T-helper 17 cell (primary cell): ENCODE results near the gene KDM5B. TPM values are rescaled to one million over a fixed set of nuclear protein-coding genes. Genes with fewer than 3 reads are reported as not detected.

ENCODE experiments used
- ATAC-seq: fragments of 150-1000 bp; cut with Tn5 transposase; 2 replicates; pipeline ENCODE4 v1.10.0; 2021; ENCODE audit warnings: mild to moderate bottlenecking, moderate library complexity
- DNase-seq, 3 donors: peaks; one replicate each; pipeline versions ENCODE4 v3.0.0 to v3.0.0-alpha.2; 2020 to 2021
- H3K9me3 ChIP-seq: one replicate; pipeline ENCODE4 v1.7.0; 2013; ENCODE audit warnings: low read length, mild to moderate bottlenecking; ENCODE audit not compliant: control insufficient read depth, poor library complexity, severe bottlenecking
- H3K27ac Mint-ChIP-seq: one replicate; pipeline ENCODE4 v1.8.0; 2022; ENCODE audit warnings: mild to moderate bottlenecking, moderate library complexity, mixed read lengths
- H3K27me3 Mint-ChIP-seq: one replicate; pipeline ENCODE4 v1.8.0; 2022; ENCODE audit warnings: mixed read lengths
- H3K36me3 Mint-ChIP-seq: one replicate; pipeline ENCODE4 v1.8.0; 2022; ENCODE audit warnings: low read depth, mixed read lengths
- H3K4me1 Mint-ChIP-seq: one replicate; pipeline ENCODE4 v1.8.0; 2022; ENCODE audit warnings: mild to moderate bottlenecking, mixed read lengths
- H3K4me3 Mint-ChIP-seq: one replicate; pipeline ENCODE4 v1.8.0; 2022; ENCODE audit warnings: mild to moderate bottlenecking, moderate library complexity, mixed read lengths
- total RNA-seq, 4 donors: library from RNA in 2 of 4; stranded (reverse) in 2 of 4; gene quantifications; one replicate each; pipeline ENCODE4 v1.2.3 and lab custom pipeline; 2022 to 2026

The KDM5B gene
- total RNA-seq (10 to 100 TPM; 64.2 to 76.2 TPM), total RNA-seq (lab: John Stamatoyannopoulos, UW) (99.3 to 114 reads per million in 2 donors)

GRCh38 chr1:202807926-202808757, at the start of gene KDM5B:
KDM5B (minus strand) TSS chr1:202808421; CDS start chr1:202808305, 116 bp downstream.
- DNase-seq (peak; percentile 43 to 55 (median 50)), ATAC-seq (peak; percentile 60)
- H3K27ac Mint-ChIP-seq, result peak within 1 kb of the TSS; percentile 88

DNA sequence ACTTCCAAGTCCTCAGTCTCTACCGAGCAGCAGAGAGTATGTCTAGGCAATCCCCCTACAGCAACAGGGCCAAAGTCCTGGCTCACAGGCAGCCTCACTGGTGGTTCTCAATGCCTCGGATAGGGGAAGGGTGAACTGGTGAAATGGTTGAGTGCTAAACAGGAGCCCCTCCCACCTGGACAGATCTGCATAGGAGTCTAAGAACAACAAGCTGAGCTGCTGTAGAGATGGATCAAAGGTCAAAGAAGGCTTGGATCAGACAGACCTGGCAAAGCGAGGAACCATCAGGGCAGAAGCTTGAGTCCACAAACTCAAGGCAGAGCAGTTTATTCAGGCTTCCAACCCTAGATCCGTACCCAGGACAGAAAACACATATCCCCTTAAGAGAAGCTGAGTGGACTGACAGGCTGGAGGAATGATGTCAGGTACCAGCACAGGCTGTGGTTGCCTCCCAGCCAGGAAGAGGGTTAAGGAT, 49.0 kb upstream of the KDM5B start:
- no peak overlapping the region for H3K4me3 Mint-ChIP-seq
- no peak overlapping the region for H3K27ac Mint-ChIP-seq
- no peak for ATAC-seq
- peaks cover 14% of the 10 kb centered on the region for H3K4me1 Mint-ChIP-seq
- H3K36me3 Mint-ChIP-seq, result no peaks in the 10 kb centered on the region
- H3K9me3 ChIP-seq, result no peaks in the 10 kb centered on the region
- peaks cover 27% of the 10 kb centered on the region for H3K27me3 Mint-ChIP-seq
- DNase-seq, result no peak

More at GRCh38 chr1:202807926-202808757, at the start of gene KDM5B:
- Mint-ChIP-seq H3K36me3 (peaks cover 4% of the 10 kb centered on the region), H3K4me1 (peaks cover 38% of the 10 kb centered on the region), H3K27me3 (peaks cover 4% of the 10 kb centered on the region), H3K4me3 (peak within 1 kb of the TSS; percentile 88)
- H3K9me3 ChIP-seq, result no peaks in the 10 kb centered on the region

DNA sequence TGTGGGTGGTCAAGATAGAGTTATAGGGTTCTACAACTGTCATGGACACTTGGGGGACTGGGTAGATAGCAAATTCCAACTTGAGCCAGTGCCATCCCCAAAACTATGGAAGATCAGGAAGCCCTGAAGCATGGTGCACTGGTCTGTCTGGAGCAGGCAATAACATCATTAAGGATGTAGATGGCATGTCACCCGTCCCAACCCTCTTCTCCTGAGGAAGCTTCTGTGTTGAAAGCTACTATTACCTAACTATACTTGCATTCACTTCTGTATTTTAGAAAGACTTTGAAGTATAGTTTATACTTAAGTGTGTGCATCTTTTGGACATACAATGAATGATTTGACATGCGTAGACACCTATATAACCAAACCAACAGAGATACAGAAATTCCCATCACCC, 47.8 kb upstream of the KDM5B start:
- peaks cover 15% of the 10 kb centered on the region for H3K27me3 Mint-ChIP-seq
- no peak overlapping the region for H3K4me3 Mint-ChIP-seq
- DNase-seq (no peak), ATAC-seq (no peak)
- no peak overlapping the region for H3K27ac Mint-ChIP-seq
- H3K36me3 Mint-ChIP-seq, result no peaks in the 10 kb centered on the region
- peaks cover 4% of the 10 kb centered on the region for H3K4me1 Mint-ChIP-seq
- H3K9me3 ChIP-seq, result no peaks in the 10 kb centered on the region

- ATAC-seq (no peak), DNase-seq (no peak)
- Mint-ChIP-seq H3K27me3 (peaks cover 3% of the 10 kb centered on the region), H3K4me1 (no peaks in the 10 kb centered on the region), H3K36me3 (no peaks in the 10 kb centered on the region), H3K27ac (no peak overlapping the region), H3K4me3 (no peak overlapping the region)
- H3K9me3 ChIP-seq, result no peaks in the 10 kb centered on the region
Observed at GRCh38 chr1:202854787-202855186, 46.6 kb upstream of the KDM5B start.

DNA sequence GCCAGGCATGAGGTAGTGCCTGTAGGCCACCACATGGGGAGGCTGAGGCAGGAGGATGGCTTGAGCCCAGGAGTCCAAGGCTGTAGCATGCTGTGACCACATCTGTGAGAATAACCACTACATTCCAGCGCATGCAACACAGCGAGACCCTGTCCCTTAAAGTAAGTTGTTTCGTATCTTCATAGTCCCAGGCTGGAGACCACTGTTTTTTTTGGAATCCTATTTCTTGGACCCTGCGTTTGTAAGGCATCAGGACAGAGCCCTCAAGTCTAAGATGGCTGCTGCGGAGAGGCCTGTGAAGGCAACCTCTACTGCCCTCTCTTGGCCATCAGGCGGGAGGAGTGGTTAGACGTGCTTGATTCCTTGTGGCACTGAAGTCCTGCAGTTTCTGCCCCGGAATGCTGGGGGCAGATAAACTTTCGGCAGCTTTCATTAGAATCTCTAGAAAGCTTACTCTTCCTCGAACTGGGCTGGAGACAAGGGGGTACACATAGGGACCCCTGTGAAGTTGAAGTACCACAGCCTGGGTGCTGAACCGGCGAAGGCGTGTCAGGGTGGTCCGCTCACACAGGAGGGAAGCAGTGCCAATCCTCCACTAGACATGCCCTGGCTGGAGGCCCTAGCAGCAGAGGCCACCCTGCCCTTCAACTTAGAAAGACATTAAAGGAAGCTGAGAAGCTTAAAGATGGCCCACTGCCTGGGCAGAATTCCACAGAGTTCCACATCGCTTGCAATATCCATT, 44.1 kb upstream of the KDM5B start:
- H3K27me3 Mint-ChIP-seq, result no peaks in the 10 kb centered on the region
- peaks cover 3% of the 10 kb centered on the region for H3K4me1 Mint-ChIP-seq
- ATAC-seq (peak; percentile 84), DNase-seq (peak in 2 of 3 donors; percentile 9 to 25)
- no peaks in the 10 kb centered on the region for H3K9me3 ChIP-seq
- H3K27ac Mint-ChIP-seq, result no peak overlapping the region
- H3K4me3 Mint-ChIP-seq, result no peak overlapping the region
- no peaks in the 10 kb centered on the region for H3K36me3 Mint-ChIP-seq

GRCh38 chr1:202850593-202851362, 42.6 kb upstream of the KDM5B start:
- Mint-ChIP-seq H3K27me3 (no peaks in the 10 kb centered on the region), H3K36me3 (no peaks in the 10 kb centered on the region), H3K4me3 (peak overlapping the region; percentile 25), H3K4me1 (peaks cover 3% of the 10 kb centered on the region), H3K27ac (no peak overlapping the region)
- H3K9me3 ChIP-seq, result no peaks in the 10 kb centered on the region
- no peak for ATAC-seq
- no peak for DNase-seq

GRCh38 chr1:202848191-202848542, 39.9 kb upstream of the KDM5B start:
- Mint-ChIP-seq H3K4me1 (peaks cover 5% of the 10 kb centered on the region), H3K27me3 (no peaks in the 10 kb centered on the region), H3K27ac (no peak overlapping the region), H3K36me3 (no peaks in the 10 kb centered on the region), H3K4me3 (no peak overlapping the region)
- DNase-seq (no peak), ATAC-seq (no peak)
- H3K9me3 ChIP-seq, result no peaks in the 10 kb centered on the region

GRCh38 chr1:202844935-202845334, 36.7 kb upstream of the KDM5B start:
- Mint-ChIP-seq H3K4me1 (peaks cover 5% of the 10 kb centered on the region), H3K4me3 (no peak overlapping the region), H3K36me3 (no peaks in the 10 kb centered on the region), H3K27ac (no peak overlapping the region), H3K27me3 (no peaks in the 10 kb centered on the region)
- no peak for ATAC-seq
- DNase-seq, result no peak
- H3K9me3 ChIP-seq, result no peaks in the 10 kb centered on the region

GRCh38 chr1:202844259-202844658, 36.0 kb upstream of the KDM5B start:
- Mint-ChIP-seq H3K4me3 (no peak overlapping the region), H3K27me3 (no peaks in the 10 kb centered on the region), H3K4me1 (peaks cover 5% of the 10 kb centered on the region)

GRCh38 chr1:202843081-202843480, 34.9 kb upstream of the KDM5B start:
- DNase-seq (no peak), ATAC-seq (no peak)
- no peaks in the 10 kb centered on the region for H3K27me3 Mint-ChIP-seq
- H3K27ac Mint-ChIP-seq, result peak overlapping the region; percentile 39
- peaks cover 3% of the 10 kb centered on the region for H3K4me1 Mint-ChIP-seq
- H3K36me3 Mint-ChIP-seq, result no peaks in the 10 kb centered on the region
- no peaks in the 10 kb centered on the region for H3K9me3 ChIP-seq
- no peak overlapping the region for H3K4me3 Mint-ChIP-seq

More at GRCh38 chr1:202844259-202844658, 36.0 kb upstream of the KDM5B start:
- no peak for ATAC-seq
- H3K9me3 ChIP-seq, result no peaks in the 10 kb centered on the region
- no peaks in the 10 kb centered on the region for H3K36me3 Mint-ChIP-seq
- DNase-seq, result no peak
- H3K27ac Mint-ChIP-seq, result no peak overlapping the region

DNA sequence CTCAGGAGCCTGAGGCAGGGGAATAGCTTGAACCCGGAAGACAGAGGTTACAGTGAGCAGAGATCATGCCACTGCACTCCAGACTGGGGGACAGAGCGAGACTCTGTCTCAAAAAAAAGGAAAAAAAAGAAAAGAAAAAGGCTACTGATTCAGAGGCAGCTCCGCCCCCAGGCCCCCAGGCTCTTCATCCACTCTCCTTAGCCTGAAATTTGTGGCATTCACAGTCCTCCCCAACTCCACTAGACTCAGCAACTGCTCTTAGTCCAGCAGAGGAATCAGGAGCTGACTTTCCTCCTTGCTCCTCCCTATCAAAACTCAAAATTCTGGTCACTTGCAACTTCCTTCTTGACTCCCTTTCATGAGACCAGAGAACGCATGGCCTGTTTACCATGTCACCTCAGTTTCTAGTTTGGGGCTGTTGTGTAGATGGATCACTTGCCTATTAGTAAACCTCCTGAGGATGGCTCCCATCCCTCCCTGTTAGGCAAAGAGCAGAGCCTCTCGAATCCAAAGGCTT, 29.6 kb upstream of the KDM5B start:
- peaks cover 34% of the 10 kb centered on the region for H3K4me1 Mint-ChIP-seq
- no peaks in the 10 kb centered on the region for H3K27me3 Mint-ChIP-seq

DNA sequence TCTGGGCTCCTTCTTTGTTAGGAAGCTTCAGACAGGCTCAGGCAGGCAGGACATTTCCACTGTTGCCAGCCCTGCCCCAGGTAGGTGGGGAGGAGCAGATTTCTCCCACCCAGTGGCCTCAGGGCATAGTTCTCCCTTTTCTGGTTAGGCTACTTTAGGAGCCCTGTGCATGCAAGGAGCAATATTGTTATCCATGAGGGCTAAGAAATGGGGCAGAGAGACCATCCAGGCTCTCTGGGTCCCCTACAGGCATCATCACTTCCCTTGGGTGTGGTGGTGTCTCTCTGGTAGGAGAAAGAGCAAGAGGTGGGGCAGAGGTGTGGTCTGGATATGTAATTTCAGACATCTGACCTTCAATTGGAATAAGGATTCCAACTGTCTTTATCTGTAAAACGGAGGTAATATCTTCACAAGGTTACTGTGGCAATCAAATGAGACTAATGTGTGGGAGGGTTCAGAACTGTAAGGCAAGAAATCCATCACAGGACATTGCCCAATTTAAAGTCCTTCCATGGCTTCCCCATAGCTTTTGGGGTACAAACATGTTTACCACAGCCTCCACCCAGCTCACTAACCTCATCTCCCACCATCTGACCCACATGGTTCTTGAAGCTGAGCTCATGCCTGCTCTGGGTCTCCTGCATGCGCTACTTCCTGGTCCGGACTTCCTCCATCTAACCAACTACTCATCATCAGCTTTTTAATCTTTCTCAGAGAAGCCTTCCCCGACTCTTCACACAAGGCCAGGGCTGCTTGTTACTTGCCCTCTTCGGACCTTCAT, 28.6 kb upstream of the KDM5B start:
- Mint-ChIP-seq H3K36me3 (no peaks in the 10 kb centered on the region), H3K4me1 (peaks cover 34% of the 10 kb centered on the region), H3K27ac (peak overlapping the region; percentile 91), H3K27me3 (no peaks in the 10 kb centered on the region), H3K4me3 (peak overlapping the region; percentile 80)
- no peaks in the 10 kb centered on the region for H3K9me3 ChIP-seq
- DNase-seq, result no peak
- ATAC-seq, result no peak

More for the DNA sequence above, 29.6 kb upstream of the KDM5B start:
- ATAC-seq (no peak), DNase-seq (no peak)
- Mint-ChIP-seq H3K36me3 (no peaks in the 10 kb centered on the region), H3K4me3 (no peak overlapping the region), H3K27ac (peak overlapping the region; percentile 91)
- no peaks in the 10 kb centered on the region for H3K9me3 ChIP-seq
